ENCODE results near the gene LGALS3. TPM values are rescaled to one million over a fixed set of nuclear protein-coding genes. Genes with fewer than 3 reads are reported as not detected.

The LGALS3 gene
- polyA plus RNA-seq, 1 donor (not counting 4 experiments of a cell fraction or from before 2014, with no cell fraction given) = 193 TPM

DNA sequence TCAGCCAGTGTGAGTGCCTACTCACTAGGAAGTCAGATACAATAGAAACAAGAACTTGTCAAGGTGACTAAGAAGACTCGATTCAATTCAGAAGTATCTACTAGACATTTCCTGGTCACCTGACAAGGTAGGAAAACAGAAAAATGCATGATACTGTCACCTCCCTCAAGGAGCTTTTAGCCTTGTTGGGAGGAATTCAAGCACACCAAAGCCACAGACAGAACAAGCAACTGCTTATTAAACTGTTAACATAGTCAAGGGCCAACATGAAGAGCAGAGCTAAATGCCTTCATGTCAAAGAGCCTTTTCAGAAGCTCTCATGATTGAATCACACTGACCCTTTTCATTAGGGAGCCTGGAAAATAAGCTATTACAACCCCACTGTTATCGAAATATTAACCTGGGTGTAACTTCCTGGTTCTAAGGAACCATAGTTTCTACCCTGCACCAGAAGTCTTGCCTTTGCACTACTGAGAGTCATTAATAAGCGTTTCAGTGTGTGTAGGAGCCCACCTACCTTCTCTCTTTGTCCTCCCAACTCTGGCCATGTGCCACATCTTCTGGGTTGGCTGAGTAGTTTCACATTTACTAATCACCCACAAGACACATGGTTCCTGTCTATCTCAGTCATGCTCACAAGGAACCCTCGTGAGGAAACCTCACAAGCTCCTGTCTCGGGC lies 31.0 kb upstream of the LGALS3 start:
- Histone ChIP-seq H4K20me1 (ENCODE audit: control insufficient read depth, extremely low read depth, insufficient read depth, low read length) (no peaks in the 10 kb centered on the region), H3K9me3 (ENCODE audit: control insufficient read depth, low read depth, low read length) (no peaks in the 10 kb centered on the region), H2AFZ (ENCODE audit: control insufficient read depth, low read length) (peak overlapping the region; percentile 12), H3K79me2 (ENCODE audit: control insufficient read depth, insufficient read depth, low read length) (no peaks in the 10 kb centered on the region), H3K4me1 (ENCODE audit: control insufficient read depth, extremely low read depth, insufficient read depth, low read length) (peaks cover 32% of the 10 kb centered on the region), H3K4me3 (ENCODE audit: control insufficient read depth in 2 of 3, extremely low read depth in 1 of 3, insufficient read depth in 2 of 3, low read depth in 1 of 3, low read length in 3 of 3) (no peak overlapping the region), H3K9me1 (ENCODE audit: control insufficient read depth, extremely low read depth, insufficient read depth, low read length) (no peaks in the 10 kb centered on the region), H3K36me3 (ENCODE audit: control insufficient read depth in 2 of 2, extremely low read depth in 1 of 2, insufficient read depth in 2 of 2, low read length in 2 of 2) (no peaks in the 10 kb centered on the region), H3K27ac (ENCODE audit: control insufficient read depth, insufficient read depth, low read length) (peak overlapping the region; percentile 22), H3K9ac (ENCODE audit: control insufficient read depth, extremely low read depth, insufficient read depth, low read length) (no peak overlapping the region), H3K4me2 (ENCODE audit: control insufficient read depth, extremely low read depth, insufficient read depth, low read depth, low read length) (no peak overlapping the region), H3K27me3 (ENCODE audit: control insufficient read depth, extremely low read depth, insufficient read depth, low read length) (no peaks in the 10 kb centered on the region)
- TF ChIP-seq EZH2 (IDR thresholded peaks at IDR 0.05; ENCODE audit: low read length) = no peak
- TF ChIP-seq, protein P1, sequence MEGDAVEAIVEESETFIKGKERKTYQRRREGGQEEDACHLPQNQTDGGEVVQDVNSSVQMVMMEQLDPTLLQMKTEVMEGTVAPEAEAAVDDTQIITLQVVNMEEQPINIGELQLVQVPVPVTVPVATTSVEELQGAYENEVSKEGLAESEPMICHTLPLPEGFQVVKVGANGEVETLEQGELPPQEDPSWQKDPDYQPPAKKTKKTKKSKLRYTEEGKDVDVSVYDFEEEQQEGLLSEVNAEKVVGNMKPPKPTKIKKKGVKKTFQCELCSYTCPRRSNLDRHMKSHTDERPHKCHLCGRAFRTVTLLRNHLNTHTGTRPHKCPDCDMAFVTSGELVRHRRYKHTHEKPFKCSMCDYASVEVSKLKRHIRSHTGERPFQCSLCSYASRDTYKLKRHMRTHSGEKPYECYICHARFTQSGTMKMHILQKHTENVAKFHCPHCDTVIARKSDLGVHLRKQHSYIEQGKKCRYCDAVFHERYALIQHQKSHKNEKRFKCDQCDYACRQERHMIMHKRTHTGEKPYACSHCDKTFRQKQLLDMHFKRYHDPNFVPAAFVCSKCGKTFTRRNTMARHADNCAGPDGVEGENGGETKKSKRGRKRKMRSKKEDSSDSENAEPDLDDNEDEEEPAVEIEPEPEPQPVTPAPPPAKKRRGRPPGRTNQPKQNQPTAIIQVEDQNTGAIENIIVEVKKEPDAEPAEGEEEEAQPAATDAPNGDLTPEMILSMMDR (optimal IDR thresholded peaks at IDR 0.05 in 1 of 3, IDR thresholded peaks at IDR 0.05 in 1 of 3, conservative IDR thresholded peaks at IDR 0.05 in 1 of 3; ENCODE audit: extremely low read depth in 1 of 3, insufficient read depth in 2 of 3, low read length in 3 of 3) = no peak
- FAIRE-seq = peak; percentile 70
- dilution Hi-C loops (cut with MboI; ENCODE audit: extremely low pct_ligation_motif_present, low sequenced_read_pairs) = no loop called here
- no peak for DNase-seq (ENCODE audit: low read depth, low spot score)

DNA sequence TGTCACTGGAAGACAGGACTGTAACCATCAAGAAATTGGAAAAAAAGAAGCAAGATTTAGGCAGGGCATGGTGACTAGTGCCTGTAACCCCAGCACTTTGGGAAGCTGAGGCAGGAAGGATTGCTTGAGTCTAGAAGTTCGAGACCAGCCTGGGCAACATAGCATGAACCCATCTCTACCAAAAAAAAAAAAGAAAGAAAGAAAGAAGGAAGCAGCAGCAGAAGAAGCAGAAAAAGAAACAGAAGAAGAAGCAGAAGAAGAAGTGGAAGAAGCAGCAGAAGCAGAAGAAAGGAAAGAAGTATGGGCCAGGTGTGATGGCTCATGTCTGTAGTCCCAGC lies 30.5 kb upstream of the LGALS3 start:
- Histone ChIP-seq H4K20me1 (ENCODE audit: control insufficient read depth, extremely low read depth, insufficient read depth, low read length) (no peaks in the 10 kb centered on the region), H3K79me2 (ENCODE audit: control insufficient read depth, insufficient read depth, low read length) (no peaks in the 10 kb centered on the region), H3K27ac (ENCODE audit: control insufficient read depth, insufficient read depth, low read length) (no peak overlapping the region), H3K9me3 (ENCODE audit: control insufficient read depth, low read depth, low read length) (no peaks in the 10 kb centered on the region), H3K9ac (ENCODE audit: control insufficient read depth, extremely low read depth, insufficient read depth, low read length) (no peak overlapping the region), H2AFZ (ENCODE audit: control insufficient read depth, low read length) (no peak overlapping the region), H3K36me3 (ENCODE audit: control insufficient read depth in 2 of 2, extremely low read depth in 1 of 2, insufficient read depth in 2 of 2, low read length in 2 of 2) (no peaks in the 10 kb centered on the region), H3K4me3 (ENCODE audit: control insufficient read depth in 2 of 3, extremely low read depth in 1 of 3, insufficient read depth in 2 of 3, low read depth in 1 of 3, low read length in 3 of 3) (no peak overlapping the region), H3K4me1 (ENCODE audit: control insufficient read depth, extremely low read depth, insufficient read depth, low read length) (peaks cover 34% of the 10 kb centered on the region), H3K9me1 (ENCODE audit: control insufficient read depth, extremely low read depth, insufficient read depth, low read length) (no peaks in the 10 kb centered on the region), H3K4me2 (ENCODE audit: control insufficient read depth, extremely low read depth, insufficient read depth, low read depth, low read length) (no peak overlapping the region), H3K27me3 (ENCODE audit: control insufficient read depth, extremely low read depth, insufficient read depth, low read length) (no peaks in the 10 kb centered on the region)
- TF ChIP-seq, protein P1 (optimal IDR thresholded peaks at IDR 0.05 in 1 of 3, IDR thresholded peaks at IDR 0.05 in 1 of 3, conservative IDR thresholded peaks at IDR 0.05 in 1 of 3; ENCODE audit: extremely low read depth in 1 of 3, insufficient read depth in 2 of 3, low read length in 3 of 3) = no peak
- TF ChIP-seq EZH2 (IDR thresholded peaks at IDR 0.05; ENCODE audit: low read length) = no peak
- no peak for FAIRE-seq
- DNase-seq (ENCODE audit: low read depth, low spot score) = no peak
- dilution Hi-C loops (cut with MboI; ENCODE audit: extremely low pct_ligation_motif_present, low sequenced_read_pairs) = no loop called here

Measured in keratinocyte (primary cell).